DOHH2 (cell line): ENCODE results near the gene CARF.
"Not testable (repeated sequence)": the region's sequence is repeated elsewhere in the genome, so short reads cannot be mapped to it uniquely, and the experiment has no call there.

ENCODE experiments used
- CTCF ChIP-seq: fragments of 200-600 bp; sonication (generic); IDR thresholded peaks from one replicate; pipeline ENCODE4 v1.5.1; 2014; ENCODE audit warnings: antibody characterized with exemption, mild to moderate bottlenecking, low read depth, low read length; ENCODE audit not compliant: poor library complexity, severe bottlenecking
- EZH2phosphoT487 ChIP-seq: fragments of 200-600 bp; sonication (generic); IDR thresholded peaks from 2 replicates; pipeline ENCODE4 v1.6.1; 2017; ENCODE audit warnings: borderline replicate concordance, mild to moderate bottlenecking, antibody characterized with exemption, low read length, moderate library complexity, mixed read lengths

GRCh38 chr2:202905507-202905906 is 6.6 kb upstream of the CARF start:
- TF ChIP-seq CTCF, EZH2phosphoT487: not testable (repeated sequence)
